AG04450 (cell line): ENCODE measurements around the gene MORN1. TPM values are rescaled to one million over a fixed set of nuclear protein-coding genes. Genes with fewer than 3 reads are reported as not detected.
A peak's percentile ranks its signal among the peaks of the same experiment; 100 is the strongest.

Experiments used
- CTCF ChIA-PET: fragments of 300-600, 350-600 bp; formaldehyde crosslinking; extraction: SDS; loops from one replicate; lab custom pipeline; 2022; ENCODE audit warnings: antibody characterized with exemption, inconsistent platforms; lab: Charles Lee
- POLR2A ChIA-PET: fragments of 350-600 bp; formaldehyde crosslinking; extraction: SDS; loops from one replicate; lab custom pipeline; 2021; ENCODE audit warnings: antibody characterized with exemption, inconsistent platforms; lab: Yijun Ruan, JAX
- DNase-seq: peaks from one replicate; pipeline ENCODE4 v3.0.0-alpha.2; 2011; ENCODE audit warnings: low read depth, low spot score
- H3K27ac ChIP-seq: one replicate; pipeline ENCODE4 v1.5.1; 2012; ENCODE audit warnings: low read depth, low read length, control low read depth
- H3K27me3 ChIP-seq: one replicate; pipeline ENCODE4 v1.6.0; 2012; ENCODE audit warnings: low read length; ENCODE audit not compliant: control insufficient read depth, insufficient read depth
- H3K4me3 ChIP-seq: 2 replicates; pipeline ENCODE4 v1.5.1; 2011; ENCODE audit warnings: mild to moderate bottlenecking, low read depth, low read length, control low read depth
- H3K9me3 ChIP-seq: 2 replicates; pipeline ENCODE4 v1.5.1; 2012; ENCODE audit warnings: low read length; ENCODE audit not compliant: control insufficient read depth, insufficient read depth
- polyA plus RNA-seq: library from polyadenylated mRNA; depleted of rRNA; stranded (reverse); fragments of >200 nt; gene quantifications from 2 replicates; pipeline ENCODE4 v1.2.3, GENCODE V29; 2011
- TF ChIP-seq, protein P1 (sequence below): IDR thresholded peaks from 2 replicates; pipeline ENCODE4 v1.5.1; 2011; ENCODE audit warnings: low read depth, low read length, control low read depth, inconsistent platforms

MORN1 gene
- polyA plus RNA-seq, 1 experiment = 3.6 TPM

DNA sequence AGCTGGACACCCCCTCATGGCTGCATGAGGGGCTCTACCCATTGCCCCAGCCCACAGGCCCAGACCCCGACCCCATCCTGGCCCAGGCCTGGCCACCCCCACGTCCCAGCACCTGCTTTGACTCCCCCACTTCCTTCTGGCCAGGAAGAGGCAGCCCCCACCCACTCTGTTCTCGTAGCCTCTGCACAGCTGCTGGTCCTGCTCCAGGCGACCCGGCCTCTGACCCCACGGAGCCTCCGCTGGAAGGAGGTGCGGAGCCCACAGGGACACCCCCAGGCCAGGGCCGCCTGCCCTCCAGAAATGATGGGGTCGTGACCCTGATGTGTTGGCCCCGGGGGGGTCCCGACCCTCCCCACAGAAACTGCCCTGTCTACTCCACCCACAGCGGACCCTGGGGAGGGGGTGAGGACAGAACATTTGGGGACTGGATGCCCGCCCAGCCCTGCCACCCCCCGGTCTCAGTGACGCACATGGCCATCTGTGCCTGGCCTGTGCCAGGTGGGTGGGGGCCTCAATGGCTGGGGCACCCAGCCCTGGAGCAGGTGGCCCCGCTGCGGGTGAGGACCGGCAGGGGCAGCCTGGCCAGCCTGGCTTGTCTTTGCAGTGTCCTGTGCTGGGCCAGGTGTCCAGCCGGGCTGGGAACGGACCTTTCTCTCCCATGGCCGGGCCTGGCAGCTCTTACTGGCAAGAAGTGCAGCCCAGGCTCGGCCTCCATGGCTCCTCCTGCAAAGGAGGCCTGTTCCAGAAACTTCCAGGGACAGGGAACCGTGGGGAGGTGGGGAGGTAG lies 78.6 kb downstream of the MORN1 start:
- Histone ChIP-seq H3K9me3 (no peaks in the 10 kb centered on the region; the same call in 1 of the 2 replicates), H3K27me3 (no peaks in the 10 kb centered on the region), H3K27ac (no peak overlapping the region), H3K4me3 (no peak overlapping the region)
- CTCF ChIA-PET = interaction anchor here (1.4 to 1.9 kb wide), 2 partner anchors 10 to 69 kb away, joined by 5 to 7 read pairs; no protein-coding TSS in a partner anchor
- DNase-seq = no peak
- POLR2A ChIA-PET = interaction anchor here (0.6 to 1.2 kb wide), 4 partner anchors 9 to 118 kb away, joined by 3 to 5 read pairs (median 4); partner anchors contain the start of genes MORN1 and RER1
- TF ChIP-seq, protein P1, sequence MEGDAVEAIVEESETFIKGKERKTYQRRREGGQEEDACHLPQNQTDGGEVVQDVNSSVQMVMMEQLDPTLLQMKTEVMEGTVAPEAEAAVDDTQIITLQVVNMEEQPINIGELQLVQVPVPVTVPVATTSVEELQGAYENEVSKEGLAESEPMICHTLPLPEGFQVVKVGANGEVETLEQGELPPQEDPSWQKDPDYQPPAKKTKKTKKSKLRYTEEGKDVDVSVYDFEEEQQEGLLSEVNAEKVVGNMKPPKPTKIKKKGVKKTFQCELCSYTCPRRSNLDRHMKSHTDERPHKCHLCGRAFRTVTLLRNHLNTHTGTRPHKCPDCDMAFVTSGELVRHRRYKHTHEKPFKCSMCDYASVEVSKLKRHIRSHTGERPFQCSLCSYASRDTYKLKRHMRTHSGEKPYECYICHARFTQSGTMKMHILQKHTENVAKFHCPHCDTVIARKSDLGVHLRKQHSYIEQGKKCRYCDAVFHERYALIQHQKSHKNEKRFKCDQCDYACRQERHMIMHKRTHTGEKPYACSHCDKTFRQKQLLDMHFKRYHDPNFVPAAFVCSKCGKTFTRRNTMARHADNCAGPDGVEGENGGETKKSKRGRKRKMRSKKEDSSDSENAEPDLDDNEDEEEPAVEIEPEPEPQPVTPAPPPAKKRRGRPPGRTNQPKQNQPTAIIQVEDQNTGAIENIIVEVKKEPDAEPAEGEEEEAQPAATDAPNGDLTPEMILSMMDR = no peak

GRCh38 chr1:2312160-2312514 lies 79.2 kb downstream of the MORN1 start:
- no peaks in the 10 kb centered on the region; the same call in 1 of the 2 replicates for H3K9me3 ChIP-seq
- no peak overlapping the region for H3K4me3 ChIP-seq
- ChIA-PET POLR2A (interaction anchor here (0.6 to 1.2 kb wide), 4 partner anchors 78 to 117 kb away, joined by 3 to 7 read pairs (median 4); partner anchors contain the start of gene SKI), CTCF (interaction anchor here (0.8 to 1.9 kb wide), 3 partner anchors 9 to 114 kb away, joined by 3 to 7 read pairs (median 5); no protein-coding TSS in a partner anchor)
- TF ChIP-seq, protein P1 = no peak
- peak overlapping the region; percentile 47 for H3K27ac ChIP-seq
- H3K27me3 ChIP-seq = no peaks in the 10 kb centered on the region
- DNase-seq = no peak

DNA sequence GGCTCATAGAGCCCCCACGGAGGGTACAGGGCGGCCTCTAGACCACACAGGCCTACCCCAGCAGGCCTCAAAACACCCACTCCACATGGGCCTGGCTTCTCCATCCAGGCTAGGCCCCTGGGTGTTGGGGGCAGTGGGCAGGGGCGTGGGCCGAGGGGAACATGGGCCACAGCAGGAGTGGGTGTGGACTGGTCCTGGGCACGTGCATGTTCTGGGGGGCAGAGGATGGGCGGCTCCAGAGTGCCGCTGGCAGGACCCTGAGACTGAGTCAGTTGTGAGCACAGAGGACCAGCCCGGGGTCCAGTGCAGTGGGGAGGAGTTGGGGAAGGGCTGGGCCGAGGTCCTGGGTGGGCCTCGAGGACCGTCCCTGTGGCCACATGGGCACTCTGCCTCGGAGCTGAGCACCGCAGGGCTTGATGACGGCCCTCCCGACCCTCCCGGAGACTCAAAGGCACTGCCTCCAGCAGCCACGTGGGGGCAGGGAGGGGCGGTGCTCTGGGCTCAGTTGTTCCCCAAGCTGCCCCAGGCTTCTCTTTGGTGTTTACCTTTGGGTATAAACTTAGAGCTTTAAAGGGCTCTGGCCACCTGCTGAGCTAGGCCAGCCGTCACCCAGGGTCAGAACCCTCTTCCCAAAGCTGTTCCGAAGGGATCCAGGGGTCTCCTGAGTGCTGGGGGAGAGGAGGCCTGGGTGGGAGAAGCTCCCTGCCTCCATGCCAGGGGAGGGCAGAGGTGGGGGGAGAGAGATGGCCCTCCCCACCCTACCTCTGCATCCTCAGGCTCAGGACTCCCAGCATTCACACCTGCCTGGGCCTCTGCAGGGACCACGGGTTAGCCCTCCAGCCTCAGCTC lies 79.9 kb downstream of the MORN1 start:
- peak overlapping the region; percentile 47 for H3K27ac ChIP-seq
- no peaks in the 10 kb centered on the region; the same call in 1 of the 2 replicates for H3K9me3 ChIP-seq
- TF ChIP-seq, protein P1 = peak; percentile 53
- ChIA-PET CTCF (interaction anchor here (0.7 to 1.9 kb wide), 4 partner anchors 9 to 117 kb away, joined by 3 to 7 read pairs (median 4); partner anchors contain the start of gene FAAP20), POLR2A (interaction anchor here (0.6 to 1.2 kb wide), 4 partner anchors 67 to 84 kb away, joined by 3 to 7 read pairs (median 4); partner anchors contain the start of gene SKI)
- DNase-seq = no peak
- no peaks in the 10 kb centered on the region for H3K27me3 ChIP-seq
- H3K4me3 ChIP-seq = no peak overlapping the region

DNA sequence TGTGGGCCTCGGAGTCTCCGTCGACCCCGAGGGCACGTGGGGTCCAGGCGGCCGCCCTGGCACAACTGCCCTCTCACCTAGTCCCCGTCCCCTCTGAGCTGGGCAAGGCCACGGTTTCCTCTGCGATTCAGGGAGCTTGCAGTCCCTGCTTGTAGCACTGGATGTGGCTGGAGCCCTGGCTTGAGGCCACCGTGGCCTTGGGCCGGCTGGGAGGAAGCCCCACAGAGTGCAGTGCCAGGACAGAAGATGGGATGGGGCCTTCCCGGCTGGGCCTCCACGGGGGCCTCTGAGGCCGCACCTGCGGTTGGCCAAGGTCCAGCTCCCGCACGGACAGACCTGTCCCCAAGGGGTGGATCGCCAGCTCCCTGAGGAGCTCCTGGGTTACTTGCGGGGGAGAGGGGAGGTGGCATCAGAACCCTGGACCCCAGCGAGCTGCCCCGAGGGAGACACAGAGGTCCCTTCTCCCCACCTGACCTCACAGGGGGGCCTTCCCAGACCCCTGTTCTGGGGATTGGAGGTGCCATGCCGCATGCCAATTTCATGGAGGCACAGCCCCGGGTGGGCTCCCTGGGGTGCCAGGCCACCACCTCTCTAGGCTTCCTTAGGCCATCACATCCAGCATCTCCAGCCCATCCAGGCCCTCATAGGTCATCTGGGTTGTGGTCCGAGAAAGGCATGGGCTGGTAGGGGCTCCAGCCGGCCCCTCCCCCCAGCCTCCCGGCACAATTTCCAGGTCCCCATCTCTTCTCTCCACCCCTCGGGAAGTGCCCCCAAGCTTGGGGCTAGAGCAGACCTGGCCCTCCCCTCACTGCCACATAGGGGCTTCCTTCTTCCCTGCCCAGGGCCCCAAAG lies 80.8 kb downstream of the MORN1 start:
- TF ChIP-seq, protein P1 = no peak
- Histone ChIP-seq H3K9me3 (no peaks in the 10 kb centered on the region; the same call in 1 of the 2 replicates), H3K27me3 (no peaks in the 10 kb centered on the region), H3K4me3 (no peak overlapping the region), H3K27ac (no peak overlapping the region)
- no peak for DNase-seq
- POLR2A ChIA-PET = interaction anchor here (0.6 to 1.0 kb wide), 2 partner anchors 68 to 69 kb away, joined by 3 read pairs; no protein-coding TSS in a partner anchor
- CTCF ChIA-PET = interaction anchor here (0.7 kb wide), 1 partner anchor 116 kb away, joined by 3 read pairs; the partner anchor contains the start of gene FAAP20
